Measurements from ENCODE around the gene PTPRD.

DNA sequence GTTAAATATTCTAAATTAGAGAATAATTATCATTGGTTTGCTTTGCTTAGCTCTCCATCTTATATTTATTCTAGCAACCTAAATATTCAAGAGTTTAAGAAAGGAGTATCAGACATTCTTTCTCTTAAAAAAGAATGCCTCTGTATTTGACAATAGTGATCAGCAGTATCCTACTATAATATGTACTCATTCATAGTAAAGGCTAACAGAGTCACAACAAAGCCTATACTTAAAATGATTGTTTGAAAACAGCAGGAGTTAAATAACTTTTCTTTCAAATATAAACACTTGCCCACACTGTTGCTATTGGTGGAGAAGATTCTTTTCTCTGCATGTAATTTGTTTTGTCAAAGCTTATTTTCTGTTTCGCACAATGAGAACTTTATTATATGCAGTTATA is 178.4 kb downstream of the PTPRD start:
- no peak for TF ChIP-seq EZH2 (IDR thresholded peaks at IDR 0.05; ENCODE audit: low read length, missing control alignments)
- TF ChIP-seq, protein P1, sequence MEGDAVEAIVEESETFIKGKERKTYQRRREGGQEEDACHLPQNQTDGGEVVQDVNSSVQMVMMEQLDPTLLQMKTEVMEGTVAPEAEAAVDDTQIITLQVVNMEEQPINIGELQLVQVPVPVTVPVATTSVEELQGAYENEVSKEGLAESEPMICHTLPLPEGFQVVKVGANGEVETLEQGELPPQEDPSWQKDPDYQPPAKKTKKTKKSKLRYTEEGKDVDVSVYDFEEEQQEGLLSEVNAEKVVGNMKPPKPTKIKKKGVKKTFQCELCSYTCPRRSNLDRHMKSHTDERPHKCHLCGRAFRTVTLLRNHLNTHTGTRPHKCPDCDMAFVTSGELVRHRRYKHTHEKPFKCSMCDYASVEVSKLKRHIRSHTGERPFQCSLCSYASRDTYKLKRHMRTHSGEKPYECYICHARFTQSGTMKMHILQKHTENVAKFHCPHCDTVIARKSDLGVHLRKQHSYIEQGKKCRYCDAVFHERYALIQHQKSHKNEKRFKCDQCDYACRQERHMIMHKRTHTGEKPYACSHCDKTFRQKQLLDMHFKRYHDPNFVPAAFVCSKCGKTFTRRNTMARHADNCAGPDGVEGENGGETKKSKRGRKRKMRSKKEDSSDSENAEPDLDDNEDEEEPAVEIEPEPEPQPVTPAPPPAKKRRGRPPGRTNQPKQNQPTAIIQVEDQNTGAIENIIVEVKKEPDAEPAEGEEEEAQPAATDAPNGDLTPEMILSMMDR (conservative IDR thresholded peaks at IDR 0.05 in 1 of 2, IDR thresholded peaks at IDR 0.05 in 1 of 2; ENCODE audit: low read depth in 1 of 2, low read length in 2 of 2) = no peak

Measured in fibroblast of lung (primary cell).